MG63 (cell line): ENCODE results near the gene TMEM167B. TPM values are rescaled to one million over a fixed set of nuclear protein-coding genes. Genes with fewer than 3 reads are reported as not detected.

Experiments
- DNase-seq: peaks from one replicate; pipeline ENCODE4 v3.0.0-alpha.2; 2020
- H3K27me3 ChIP-seq: fragments of 250-450 bp; sonication (Bioruptor Pico); 2 replicates; pipeline ENCODE4 v1.5.1; 2020; ENCODE audit warnings: mild to moderate bottlenecking, moderate library complexity
- H3K36me3 ChIP-seq: fragments of 250-450 bp; sonication (Bioruptor Pico); 2 replicates; pipeline ENCODE4 v1.5.1; 2020; ENCODE audit warnings: mild to moderate bottlenecking, moderate library complexity
- H3K4me3 ChIP-seq: fragments of 250-450 bp; sonication (Bioruptor Pico); 2 replicates; pipeline ENCODE4 v1.5.1; 2020; ENCODE audit warnings: mild to moderate bottlenecking, moderate library complexity
- H3K9me3 ChIP-seq: fragments of 250-450 bp; sonication (Bioruptor Pico); 2 replicates; pipeline ENCODE4 v1.5.1; 2020; ENCODE audit warnings: mild to moderate bottlenecking, moderate library complexity
- total RNA-seq: library from RNA; depleted of rRNA; stranded (reverse); fragments of >200 nt; shearing (Covaris generic); gene quantifications from 2 replicates; pipeline ENCODE4 v1.2.3, GENCODE V29; 2014; ENCODE audit warnings: low replicate concordance

The TMEM167B gene
- total RNA-seq, 1 experiment from 2014 or later: 43.4 TPM

- peaks cover 29% of the 10 kb centered on the region for H3K36me3 ChIP-seq
- H3K27me3 ChIP-seq: no peaks in the 10 kb centered on the region; the same call in 1 of the 2 replicates
- peak overlapping the region; percentile 93 for H3K4me3 ChIP-seq
- DNase-seq: peak; percentile 100
- no peaks in the 10 kb centered on the region for H3K9me3 ChIP-seq
These were observed 9.6 kb downstream of the TMEM167B start for GRCh38 chr1:109099938-109100773.

DNA sequence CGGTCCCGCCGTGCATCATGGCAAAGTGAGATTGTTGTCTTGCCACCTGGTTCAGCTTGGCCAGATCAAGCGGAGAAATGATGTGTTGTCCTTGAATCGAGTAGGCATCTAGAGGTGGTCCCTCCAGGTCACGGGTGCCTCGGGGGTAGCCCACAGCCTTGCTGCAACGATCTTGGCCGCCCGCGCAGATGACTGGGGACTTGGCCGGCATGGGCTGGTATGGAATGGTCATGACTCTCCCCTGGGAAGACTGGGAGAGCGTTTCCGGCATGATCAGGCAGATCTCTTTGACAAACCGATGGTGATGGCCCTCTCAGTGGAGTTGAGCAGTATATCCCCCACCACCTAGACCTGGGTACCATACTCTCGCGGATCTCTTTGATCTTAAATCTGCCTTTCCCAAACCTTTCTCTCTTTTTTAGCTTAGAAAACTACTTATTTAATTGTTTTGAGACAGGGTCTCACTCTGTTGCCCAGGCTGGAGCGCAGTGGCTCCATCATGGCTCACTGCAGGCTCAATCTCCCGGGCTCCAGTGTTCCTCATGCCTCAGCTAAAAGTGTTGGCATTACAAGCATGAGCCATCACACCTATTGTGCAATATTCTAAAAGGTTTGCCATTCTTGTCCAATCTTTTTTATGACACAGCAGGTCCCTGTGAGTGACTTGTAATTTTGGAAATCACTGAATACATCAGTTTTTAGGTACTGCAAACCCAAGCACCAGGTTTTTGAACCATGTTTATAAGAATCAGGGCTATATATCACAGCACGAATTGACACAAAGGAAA is 14.0 kb downstream of the TMEM167B start:
- Histone ChIP-seq H3K4me3 (no peak overlapping the region), H3K27me3 (peaks cover 24% of the 10 kb centered on the region; the same call in 1 of the 2 replicates), H3K36me3 (peaks cover 16% of the 10 kb centered on the region), H3K9me3 (no peaks in the 10 kb centered on the region)
- DNase-seq: no peak

- Histone ChIP-seq H3K36me3 (peaks cover 11% of the 10 kb centered on the region), H3K9me3 (no peaks in the 10 kb centered on the region), H3K4me3 (no peak overlapping the region), H3K27me3 (peaks cover 31% of the 10 kb centered on the region; the same call in 1 of the 2 replicates)
- no peak for DNase-seq
These were observed 15.3 kb downstream of the TMEM167B start for GRCh38 chr1:109105881-109106280.

- Histone ChIP-seq H3K4me3 (no peak overlapping the region), H3K36me3 (no peaks in the 10 kb centered on the region; the same call in 1 of the 2 replicates), H3K9me3 (no peaks in the 10 kb centered on the region), H3K27me3 (peaks cover 45% of the 10 kb centered on the region)
- DNase-seq: no peak
These were observed 17.2 kb downstream of the TMEM167B start for GRCh38 chr1:109107785-109108184.

DNA sequence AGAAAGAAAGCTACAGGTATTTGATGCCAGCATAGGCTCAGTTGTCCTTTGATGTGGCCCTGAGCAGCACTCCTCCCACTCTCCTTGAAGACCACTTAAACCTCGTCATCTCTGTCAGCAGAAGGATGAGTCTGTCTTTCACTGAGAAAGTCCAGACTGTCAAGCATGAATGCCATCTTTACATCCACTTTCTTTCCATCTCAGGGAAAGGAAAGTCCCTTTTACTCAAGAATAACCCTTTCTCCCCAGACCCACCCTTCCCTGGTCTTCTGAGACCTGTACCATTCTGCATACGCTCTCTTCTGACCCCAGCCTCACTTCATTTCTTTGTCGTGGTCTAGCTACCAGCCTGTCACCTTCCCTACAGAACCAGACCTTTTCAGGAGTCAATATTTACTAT is 19.3 kb downstream of the TMEM167B start:
- H3K27me3 ChIP-seq: peaks cover 61% of the 10 kb centered on the region
- no peak overlapping the region for H3K4me3 ChIP-seq
- DNase-seq: no peak
- no peaks in the 10 kb centered on the region for H3K9me3 ChIP-seq
- H3K36me3 ChIP-seq: no peaks in the 10 kb centered on the region

DNA sequence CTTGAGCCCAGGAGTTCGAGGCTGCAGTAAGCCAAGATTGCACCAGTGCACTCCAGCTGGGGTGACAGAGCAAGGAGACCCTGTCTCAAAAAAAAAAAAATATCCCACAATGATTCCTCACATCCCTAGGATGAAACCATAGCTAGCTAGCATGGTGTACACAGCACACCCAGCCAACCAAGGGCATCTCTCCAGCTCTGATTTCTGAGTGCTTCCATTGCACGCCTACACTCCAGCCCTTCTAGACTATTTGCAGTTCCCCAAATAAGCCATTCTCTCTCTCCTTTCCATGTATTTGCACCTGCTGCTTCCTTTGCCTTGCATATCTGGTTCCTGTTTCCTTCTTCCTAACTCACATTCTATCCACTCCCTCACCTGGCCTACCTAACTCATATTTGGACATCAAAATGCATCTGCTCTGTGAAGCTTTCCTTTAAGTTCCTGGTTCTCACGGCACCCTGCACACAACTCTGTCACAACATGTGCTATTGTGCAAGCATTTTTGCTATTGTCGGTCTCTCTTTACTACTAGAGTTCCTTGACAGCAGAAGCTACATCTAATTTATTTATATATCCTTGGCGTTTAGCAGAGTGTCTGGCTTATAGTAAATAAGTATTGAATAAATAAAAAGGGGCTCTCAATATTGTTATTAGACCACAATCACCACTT is 21.0 kb downstream of the TMEM167B start:
- no peak overlapping the region for H3K4me3 ChIP-seq
- no peaks in the 10 kb centered on the region for H3K36me3 ChIP-seq
- no peaks in the 10 kb centered on the region for H3K9me3 ChIP-seq
- H3K27me3 ChIP-seq: peaks cover 57% of the 10 kb centered on the region
- DNase-seq: no peak

- H3K36me3 ChIP-seq: no peaks in the 10 kb centered on the region
- H3K9me3 ChIP-seq: no peaks in the 10 kb centered on the region
- H3K4me3 ChIP-seq: no peak overlapping the region
- peaks cover 55% of the 10 kb centered on the region for H3K27me3 ChIP-seq
- DNase-seq: no peak
These were observed 21.6 kb downstream of the TMEM167B start for GRCh38 chr1:109112056-109112651.

- Histone ChIP-seq H3K27me3 (peaks cover 51% of the 10 kb centered on the region), H3K9me3 (no peaks in the 10 kb centered on the region), H3K4me3 (no peak overlapping the region), H3K36me3 (no peaks in the 10 kb centered on the region)
- DNase-seq: peak; percentile 95
These were observed 22.2 kb downstream of the TMEM167B start for GRCh38 chr1:109112652-109113285.

- Histone ChIP-seq H3K36me3 (no peaks in the 10 kb centered on the region), H3K27me3 (peaks cover 41% of the 10 kb centered on the region), H3K4me3 (no peak within 1 kb of the TSS), H3K9me3 (no peaks in the 10 kb centered on the region)
- DNase-seq: no peak
These were observed 23.2 kb downstream of the TMEM167B start, which contains the start of gene ELAPOR1 for GRCh38 chr1:109113590-109114341. Gene ELAPOR1 (plus strand): TSS chr1:109114115. CDS start chr1:109114184, 69 bp downstream.

DNA sequence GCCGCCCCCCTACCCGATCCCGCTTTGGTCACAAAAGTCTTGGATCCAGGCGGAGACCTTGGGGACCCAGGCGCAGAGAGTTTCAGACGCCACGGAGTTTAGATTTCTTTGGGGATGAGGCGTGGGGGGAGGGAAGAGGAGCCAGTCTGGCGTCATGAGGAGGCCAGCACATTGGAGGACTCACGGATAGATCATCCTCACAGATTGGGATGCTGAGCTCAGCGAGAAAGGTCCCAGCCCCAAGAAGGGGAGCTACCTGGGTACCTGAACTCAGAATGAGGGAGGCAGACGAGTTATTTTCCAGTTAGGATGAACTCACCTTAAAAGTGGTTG is 23.7 kb downstream of the TMEM167B start:
- no peaks in the 10 kb centered on the region for H3K9me3 ChIP-seq
- peaks cover 40% of the 10 kb centered on the region for H3K27me3 ChIP-seq
- H3K36me3 ChIP-seq: no peaks in the 10 kb centered on the region
- H3K4me3 ChIP-seq: no peak overlapping the region
- no peak for DNase-seq

DNA sequence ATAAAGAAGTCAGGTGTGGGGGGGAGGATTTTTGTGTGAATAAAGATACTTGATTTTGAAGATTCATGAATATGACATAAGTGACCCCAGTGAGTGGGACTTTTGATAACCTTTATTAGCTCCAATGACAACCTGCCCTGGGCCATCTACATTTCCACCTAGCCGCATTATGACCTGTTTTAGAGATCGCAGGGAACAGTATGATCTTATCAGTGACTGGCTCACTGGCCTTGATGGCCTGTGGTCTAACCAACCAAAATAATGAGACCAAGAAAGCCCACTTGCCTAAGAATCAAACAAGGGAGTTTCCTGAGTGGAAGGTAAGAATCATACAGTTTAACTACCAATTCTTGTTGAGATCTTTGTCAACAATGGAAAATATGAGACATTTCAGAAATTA is 25.1 kb downstream of the TMEM167B start:
- no peak for DNase-seq
- no peaks in the 10 kb centered on the region for H3K9me3 ChIP-seq
- no peaks in the 10 kb centered on the region for H3K36me3 ChIP-seq
- H3K27me3 ChIP-seq: peaks cover 33% of the 10 kb centered on the region
- H3K4me3 ChIP-seq: no peak overlapping the region

GRCh38 chr1:109116286-109116685 is 25.7 kb downstream of the TMEM167B start:
- H3K9me3 ChIP-seq: no peaks in the 10 kb centered on the region
- H3K36me3 ChIP-seq: no peaks in the 10 kb centered on the region
- H3K27me3 ChIP-seq: peaks cover 31% of the 10 kb centered on the region
- no peak for DNase-seq
- H3K4me3 ChIP-seq: no peak overlapping the region

GRCh38 chr1:109118089-109118488 is 27.5 kb downstream of the TMEM167B start:
- peaks cover 19% of the 10 kb centered on the region for H3K27me3 ChIP-seq

GRCh38 chr1:109120356-109120755 is 29.8 kb downstream of the TMEM167B start:
- no peaks in the 10 kb centered on the region for H3K9me3 ChIP-seq
- peaks cover 5% of the 10 kb centered on the region for H3K27me3 ChIP-seq
- H3K4me3 ChIP-seq: no peak overlapping the region
- no peak for DNase-seq
- no peaks in the 10 kb centered on the region for H3K36me3 ChIP-seq

More at GRCh38 chr1:109118089-109118488, 27.5 kb downstream of the TMEM167B start:
- Histone ChIP-seq H3K36me3 (no peaks in the 10 kb centered on the region), H3K4me3 (no peak overlapping the region), H3K9me3 (no peaks in the 10 kb centered on the region)
- DNase-seq: no peak

DNA sequence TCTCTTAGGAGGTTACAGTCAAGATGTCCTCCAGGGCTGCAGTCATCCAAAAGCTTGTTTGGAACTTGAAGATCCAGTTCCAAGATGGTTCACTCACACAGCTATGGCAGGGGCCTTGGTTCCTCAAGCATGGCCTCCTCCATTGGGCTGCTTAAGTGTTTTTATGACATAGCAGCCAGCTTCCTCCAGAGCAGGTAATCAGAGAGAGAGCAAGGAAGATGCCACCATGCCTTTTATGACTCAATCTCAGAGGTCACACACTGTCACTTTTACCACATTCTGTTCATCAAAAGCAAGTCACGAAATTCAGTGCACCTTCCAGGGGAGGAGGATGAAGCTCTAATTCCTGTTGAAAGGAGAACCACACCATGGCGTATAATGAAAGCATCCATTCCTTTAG is 40.5 kb downstream of the TMEM167B start:
- Histone ChIP-seq H3K27me3 (no peaks in the 10 kb centered on the region), H3K36me3 (no peaks in the 10 kb centered on the region), H3K4me3 (no peak overlapping the region), H3K9me3 (no peaks in the 10 kb centered on the region)
- DNase-seq: no peak

GRCh38 chr1:109131800-109132199 is 41.2 kb downstream of the TMEM167B start:
- Histone ChIP-seq H3K9me3 (no peaks in the 10 kb centered on the region), H3K36me3 (no peaks in the 10 kb centered on the region), H3K27me3 (no peaks in the 10 kb centered on the region), H3K4me3 (no peak overlapping the region)
- no peak for DNase-seq
